ENCODE measurements around the gene RIIAD1.
"Not testable (repeated sequence)": the region's sequence is repeated elsewhere in the genome, so short reads cannot be mapped to it uniquely, and the experiment has no call there.

RIIAD1 gene

GRCh38 chr1:151720974-151721787, at the start of gene RIIAD1:
RIIAD1 (plus strand) TSS chr1:151721522; CDS start chr1:151721537, 15 bp downstream.
- DNase-seq, result peak; percentile 77

DNA sequence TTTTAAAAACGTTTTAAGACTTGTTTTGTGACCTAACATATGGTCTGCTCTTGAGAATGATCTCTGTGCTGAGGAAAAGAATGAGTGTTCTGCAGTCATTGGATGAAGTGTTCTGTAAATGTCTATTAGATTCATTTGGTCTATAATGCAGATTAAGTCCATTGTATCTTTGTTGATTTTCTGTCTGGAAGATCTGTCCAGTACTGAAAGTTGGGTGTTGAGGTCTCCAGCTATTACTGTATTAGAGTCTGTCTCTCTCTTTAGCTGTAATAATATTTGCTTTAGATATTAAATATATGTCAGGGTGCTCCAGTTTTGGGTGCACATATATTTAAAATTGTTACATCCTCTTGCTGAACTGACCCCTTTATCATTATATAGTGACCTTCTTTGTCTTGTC, 47.9 kb upstream of the RIIAD1 start:
- DNase-seq, result no peak

DNA sequence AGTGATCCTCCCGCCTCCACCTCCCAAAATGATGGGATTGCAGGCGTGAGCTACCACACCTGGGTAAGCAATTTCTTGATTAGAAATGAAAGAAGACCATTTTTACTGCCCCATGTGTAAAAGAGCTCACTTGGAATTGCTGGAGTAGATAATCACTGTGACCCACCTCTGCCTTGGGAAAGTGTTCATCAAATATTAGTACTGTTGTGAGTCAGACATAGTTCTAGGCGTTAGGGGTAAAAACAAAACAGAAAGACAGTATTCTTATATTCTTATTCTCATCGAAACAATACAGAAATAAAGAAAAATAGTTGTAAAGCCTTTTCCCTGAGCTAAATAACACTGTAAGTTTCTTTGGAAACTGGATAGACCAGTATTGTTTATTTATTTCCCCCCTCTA, 40.9 kb upstream of the RIIAD1 start:
- DNase-seq, result no peak

DNA sequence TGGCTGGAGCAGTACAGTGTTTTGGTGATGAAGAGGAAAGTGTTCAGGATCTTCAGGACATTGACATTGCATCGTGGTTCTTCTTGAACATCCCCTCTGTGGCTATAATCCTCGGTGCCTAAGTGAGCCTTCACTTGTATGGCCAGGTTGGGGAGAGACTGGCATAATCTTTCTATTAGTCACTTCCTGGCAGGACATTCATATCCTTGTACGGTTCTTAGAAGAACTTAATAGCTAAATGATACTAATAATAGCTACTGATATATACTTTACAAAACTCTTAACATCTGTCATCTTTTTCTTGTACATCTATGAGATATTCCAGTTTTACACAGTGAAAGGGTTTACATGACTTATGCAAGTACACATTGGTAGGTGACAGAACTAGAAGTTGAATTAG, 40.5 kb upstream of the RIIAD1 start:
- DNase-seq, result no peak

DNA sequence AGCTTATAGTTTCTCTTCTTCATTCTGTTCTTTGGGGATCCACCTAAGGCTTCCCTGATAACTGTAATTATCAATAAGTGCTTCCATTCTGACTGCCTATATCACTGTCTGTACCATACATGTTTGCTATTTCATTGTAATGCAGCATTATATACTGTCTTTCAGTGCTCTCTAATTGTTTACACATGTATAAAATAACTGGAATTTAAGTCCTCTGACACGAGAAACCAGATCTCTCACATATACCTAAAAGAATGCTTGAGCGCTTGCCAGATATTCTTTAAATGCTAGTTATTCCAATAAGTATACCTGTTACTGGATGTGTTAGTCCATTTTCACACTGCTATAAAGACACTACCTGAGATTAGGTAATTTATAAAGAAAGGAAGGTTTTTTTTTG, 39.4 kb upstream of the RIIAD1 start:
- no peak for DNase-seq

DNA sequence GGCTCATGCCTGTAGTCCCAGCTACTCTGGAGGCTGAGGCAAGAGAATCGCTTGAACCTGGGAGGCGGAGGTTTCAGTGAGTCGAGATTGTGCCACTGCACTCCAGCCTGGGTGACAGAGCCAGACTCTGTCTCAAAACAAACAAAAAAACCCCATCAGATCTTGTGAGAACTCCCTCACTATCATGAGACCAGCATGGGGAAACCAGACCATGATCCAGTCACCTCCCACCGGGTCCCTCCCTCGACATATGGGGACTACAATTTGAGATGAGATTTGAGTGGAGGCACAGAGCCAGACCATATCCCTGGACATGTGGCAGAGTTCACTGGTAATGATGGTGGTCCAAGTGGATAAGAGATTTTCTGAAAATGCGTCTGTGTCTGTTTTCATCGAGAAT, 38.4 kb upstream of the RIIAD1 start:
- DNase-seq, result not testable (repeated sequence)

- no peak for DNase-seq
Measured at GRCh38 chr1:151684128-151684527, 37.2 kb upstream of the RIIAD1 start.

GRCh38 chr1:151686561-151686960, 34.8 kb upstream of the RIIAD1 start:
- DNase-seq, result no peak

GRCh38 chr1:151689494-151689893, 31.8 kb upstream of the RIIAD1 start:
- DNase-seq, result no peak

DNA sequence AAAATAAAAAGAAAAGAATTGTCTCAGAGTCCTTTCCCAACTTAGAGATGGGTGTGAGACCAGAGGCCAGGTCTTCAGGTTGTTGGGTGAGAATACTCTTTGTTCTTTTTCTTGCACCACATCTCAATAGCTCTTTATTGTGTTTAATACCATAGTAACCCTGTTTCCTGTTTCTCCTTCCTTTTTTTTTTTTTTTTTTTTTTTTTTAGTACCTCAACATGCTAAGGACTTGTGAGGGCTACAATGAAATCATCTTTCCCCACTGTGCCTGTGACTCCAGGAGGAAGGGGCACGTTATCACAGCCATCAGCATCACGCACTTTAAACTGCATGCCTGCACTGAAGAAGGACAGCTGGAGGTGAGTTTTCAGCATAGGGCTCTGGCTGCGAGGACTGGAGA, 29.1 kb upstream of the RIIAD1 start:
- no peak for DNase-seq

GRCh38 chr1:151693057-151693651, 28.2 kb upstream of the RIIAD1 start:
- DNase-seq, result no peak

GRCh38 chr1:151701515-151701914, 19.8 kb upstream of the RIIAD1 start:
- no peak for DNase-seq

GRCh38 chr1:151702936-151703335, 18.4 kb upstream of the RIIAD1 start:
- DNase-seq, result no peak

- no peak for DNase-seq
Measured at GRCh38 chr1:151703813-151704212, 17.5 kb upstream of the RIIAD1 start.

GRCh38 chr1:151704246-151704645, 17.1 kb upstream of the RIIAD1 start:
- no peak for DNase-seq

GRCh38 chr1:151705146-151705545, 16.2 kb upstream of the RIIAD1 start:
- DNase-seq, result no peak

- no peak for DNase-seq
Measured at GRCh38 chr1:151705753-151706463, 15.4 kb upstream of the RIIAD1 start.

- no peak for DNase-seq
Measured at GRCh38 chr1:151706464-151707415, 14.6 kb upstream of the RIIAD1 start.

DNA sequence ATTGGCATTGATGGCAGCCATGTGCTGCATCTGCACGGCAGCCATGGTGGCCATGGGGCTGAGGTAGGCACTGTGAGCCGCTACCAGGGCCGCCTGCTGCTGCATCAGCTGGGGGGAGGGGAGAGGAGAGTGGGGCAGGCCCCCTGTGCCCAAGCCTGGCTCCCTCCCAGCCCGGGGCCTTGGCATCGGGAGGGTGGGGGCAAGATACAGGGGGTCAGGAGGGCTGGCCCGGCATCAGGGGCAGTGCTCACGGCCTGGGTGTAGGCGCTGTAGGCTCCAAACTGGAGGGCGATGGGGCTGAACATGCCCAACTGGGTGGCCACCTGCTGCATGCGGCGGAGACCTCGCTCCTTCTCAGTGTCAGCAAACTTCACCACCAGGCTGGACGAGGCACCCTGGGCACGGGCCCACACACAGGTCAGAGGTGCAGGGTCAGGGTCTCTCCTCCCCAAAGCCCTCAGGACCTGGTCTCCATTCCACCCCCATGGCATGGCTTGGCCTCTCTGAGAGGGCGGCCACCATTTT, 13.7 kb upstream of the RIIAD1 start:
- DNase-seq, result no peak

DNA sequence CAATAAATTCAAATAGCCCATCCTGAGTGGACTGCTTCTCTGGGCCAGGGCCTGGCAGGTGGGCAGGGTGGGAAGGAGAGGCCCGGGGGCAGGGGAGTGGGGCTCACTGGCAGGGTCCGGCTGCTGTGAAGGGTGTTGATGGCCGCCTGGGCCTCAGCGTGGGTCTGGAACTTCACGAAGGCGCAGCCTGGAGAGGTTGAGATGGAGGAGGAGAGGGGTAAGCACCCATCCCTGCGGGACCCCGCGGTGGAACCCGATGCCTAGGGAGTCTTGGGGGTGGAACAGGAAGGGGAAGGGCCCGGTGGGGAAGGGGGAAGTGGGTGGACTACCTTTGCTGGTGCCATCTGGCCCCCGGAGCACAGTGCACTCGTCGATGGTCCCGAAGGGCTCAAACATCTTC, 12.4 kb upstream of the RIIAD1 start:
- DNase-seq, result no peak

DNA sequence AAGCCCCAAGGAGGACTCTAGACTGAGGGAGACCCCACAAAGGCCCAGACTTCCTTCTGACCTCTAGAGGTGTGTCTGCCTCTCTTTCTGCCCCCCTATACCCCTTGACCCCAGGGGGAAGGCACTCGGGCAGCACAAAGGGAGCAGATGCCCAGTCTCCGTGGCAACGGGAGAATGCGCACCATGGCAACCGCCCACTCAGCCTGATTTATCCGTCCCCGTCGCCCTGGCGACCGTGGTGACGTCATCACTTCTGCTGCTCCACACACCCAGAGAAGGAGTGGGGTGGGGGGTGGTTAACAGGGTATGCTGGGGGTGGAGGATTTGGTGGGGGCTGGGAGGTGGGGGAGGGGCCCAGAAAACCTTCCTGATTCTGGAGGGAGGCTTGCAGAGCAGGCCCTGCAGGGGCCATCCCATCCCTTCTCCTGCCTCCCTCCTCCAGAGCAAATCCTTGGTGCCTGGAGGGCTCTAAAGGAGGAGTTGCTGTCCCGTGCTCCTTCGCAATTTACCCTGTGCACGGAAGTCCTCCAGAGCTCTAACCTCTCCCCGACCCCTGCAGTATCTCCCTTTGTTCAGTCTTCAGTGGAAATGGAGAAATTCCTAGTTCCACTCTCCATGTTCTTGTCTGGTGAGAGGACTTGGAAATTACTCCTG, 11.0 kb upstream of the RIIAD1 start:
- DNase-seq, result no peak
